ENCODE data around the gene ADAM19. TPM values are rescaled to one million over a fixed set of nuclear protein-coding genes. Genes with fewer than 3 reads are reported as not detected.
"Not testable (repeated sequence)": the region's sequence is repeated elsewhere in the genome, so short reads cannot be mapped to it uniquely, and the experiment has no call there.

The ADAM19 gene
- total RNA-seq, 6 experiments from 2014 or later: 75.4 to 152 (median 83.2) TPM

- Mint-ChIP-seq H3K36me3 (ENCODE audit: low read depth) (no peaks in the 10 kb centered on the region), H3K27ac (no peak overlapping the region), H3K4me3 (no peak overlapping the region), H3K27me3 (ENCODE audit: insufficient read depth) (no peaks in the 10 kb centered on the region; the same call in none of the 2 replicates), H3K9me3 (peaks cover 3% of the 10 kb centered on the region; the same call in 1 of the 2 replicates), H3K4me1 (ENCODE audit: low read depth) (peaks cover 10% of the 10 kb centered on the region)
- no peak for TF ChIP-seq CTCF (IDR thresholded peaks at IDR 0.05)
- DNase-seq: no peak
Measured at GRCh38 chr5:157434096-157434495, 141.5 kb downstream of the ADAM19 start.

GRCh38 chr5:157431544-157432200, 143.9 kb downstream of the ADAM19 start:
- Mint-ChIP-seq H3K4me1 (ENCODE audit: low read depth) (peaks cover 10% of the 10 kb centered on the region), H3K36me3 (ENCODE audit: low read depth) (no peaks in the 10 kb centered on the region), H3K9me3 (peaks cover 3% of the 10 kb centered on the region; the same call in 1 of the 2 replicates), H3K4me3 (no peak overlapping the region), H3K27me3 (ENCODE audit: insufficient read depth) (peaks cover 4% of the 10 kb centered on the region), H3K27ac (no peak overlapping the region)
- peak; percentile 72 for DNase-seq
- TF ChIP-seq CTCF (IDR thresholded peaks at IDR 0.05): peak; percentile 75

GRCh38 chr5:157429920-157430319, 145.7 kb downstream of the ADAM19 start:
- H3K4me3 Mint-ChIP-seq; H3K27ac Mint-ChIP-seq; H3K36me3 Mint-ChIP-seq (ENCODE audit: low read depth); H3K27me3 Mint-ChIP-seq (ENCODE audit: insufficient read depth); DNase-seq; H3K9me3 Mint-ChIP-seq: not testable (repeated sequence)
- H3K4me1 Mint-ChIP-seq (ENCODE audit: low read depth): peaks cover 10% of the 10 kb centered on the region

Other genes starting within 250 kb of the ADAM19 start
- gene NIPAL4, start 115.6 kb downstream of the ADAM19 start, total RNA-seq (2021; fragmentation: NEBNext Ultra II Directional; extraction: Animal tissue kit (Norgen Biotek cat#: 25700)): under 1 TPM; 0.14 to 0.38 (median 0.22) TPM
- gene SOX30, start 76.7 kb upstream of the ADAM19 start, total RNA-seq (2021; fragmentation: NEBNext Ultra II Directional; extraction: Animal tissue kit (Norgen Biotek cat#: 25700)): under 1 TPM in 4 of 6 experiments, not detected in 2; 0.09 to 0.19 (median 0.12) TPM
- gene C5orf52, start 95.8 kb upstream of the ADAM19 start, total RNA-seq (2021; fragmentation: NEBNext Ultra II Directional; extraction: Animal tissue kit (Norgen Biotek cat#: 25700)): not detected
- gene THG1L, start 155.6 kb upstream of the ADAM19 start, total RNA-seq (2021; fragmentation: NEBNext Ultra II Directional; extraction: Animal tissue kit (Norgen Biotek cat#: 25700)): 10 to 100 TPM; 13.2 to 16.1 (median 13.5) TPM
- 1 to 10 TPM; 2.0 to 2.9 (median 2.2) TPM for gene LSM11, start 167.9 kb upstream of the ADAM19 start, total RNA-seq (2021; fragmentation: NEBNext Ultra II Directional; extraction: Animal tissue kit (Norgen Biotek cat#: 25700))

All from HFFc6 (cell line).